ENCODE measurements around the gene KMT2A.
"Not testable (repeated sequence)": the region's sequence is repeated elsewhere in the genome, so short reads cannot be mapped to it uniquely, and the experiment has no call there.

Gene KMT2A

DNA sequence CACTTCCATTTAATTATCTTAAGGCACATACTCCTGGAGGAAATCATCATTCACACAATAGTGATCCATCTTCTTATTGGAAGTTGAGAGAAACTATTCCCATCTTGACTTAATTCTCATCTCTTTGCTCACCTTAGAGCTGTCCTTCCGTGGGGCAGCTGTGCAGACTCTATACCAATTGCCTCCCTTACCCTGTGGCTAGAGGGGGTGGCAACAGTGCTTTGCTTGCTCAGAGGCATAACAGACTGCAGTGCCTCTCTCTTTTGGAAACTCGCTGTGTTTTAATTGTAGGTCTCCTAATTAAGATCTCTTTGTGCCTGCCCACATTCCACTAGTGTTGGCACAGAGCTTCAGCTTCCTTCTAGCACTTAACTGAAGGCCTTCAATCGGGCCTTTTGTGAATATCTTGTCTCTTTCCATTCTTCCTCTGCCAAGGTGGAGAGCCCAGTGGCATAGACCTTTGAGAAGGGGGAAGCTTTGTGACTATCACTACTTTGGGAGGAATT lies 5.5 kb downstream of the KMT2A start:
- Mint-ChIP-seq H3K4me3 (no peak overlapping the region), H3K27ac (peak overlapping the region; percentile 54), H3K36me3 (peaks cover 48% of the 10 kb centered on the region), H3K4me1 (peaks cover 73% of the 10 kb centered on the region), H3K9me3 (no peaks in the 10 kb centered on the region), H3K27me3 (no peaks in the 10 kb centered on the region)
- CTCF ChIA-PET = no interaction called here
- DNase-seq = no peak

DNA sequence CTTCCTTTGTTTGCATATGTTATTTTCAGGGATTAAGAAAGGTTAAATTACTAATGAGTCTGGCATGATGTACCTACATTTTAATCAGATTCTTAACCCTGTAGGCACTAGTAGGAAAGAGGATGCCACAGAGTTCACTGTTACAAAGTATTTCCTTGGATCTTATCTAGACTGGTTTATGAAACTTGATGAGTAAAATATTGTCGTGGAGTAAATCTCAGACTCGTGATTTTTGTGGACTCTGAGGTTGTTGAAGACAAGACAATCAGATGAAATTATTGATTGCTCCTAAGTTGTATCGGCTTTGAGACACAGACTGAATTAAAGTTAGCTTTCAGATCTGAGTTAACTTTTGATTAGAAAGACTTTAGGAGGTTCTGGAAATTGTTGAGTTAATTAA lies 6.0 kb downstream of the KMT2A start:
- peak overlapping the region; percentile 34 for H3K27ac Mint-ChIP-seq
- CTCF ChIA-PET = no interaction called here
- peaks cover 78% of the 10 kb centered on the region for H3K4me1 Mint-ChIP-seq
- peaks cover 51% of the 10 kb centered on the region for H3K36me3 Mint-ChIP-seq
- H3K27me3 Mint-ChIP-seq = no peaks in the 10 kb centered on the region
- DNase-seq = no peak
- no peak overlapping the region for H3K4me3 Mint-ChIP-seq
- H3K9me3 Mint-ChIP-seq = no peaks in the 10 kb centered on the region

DNA sequence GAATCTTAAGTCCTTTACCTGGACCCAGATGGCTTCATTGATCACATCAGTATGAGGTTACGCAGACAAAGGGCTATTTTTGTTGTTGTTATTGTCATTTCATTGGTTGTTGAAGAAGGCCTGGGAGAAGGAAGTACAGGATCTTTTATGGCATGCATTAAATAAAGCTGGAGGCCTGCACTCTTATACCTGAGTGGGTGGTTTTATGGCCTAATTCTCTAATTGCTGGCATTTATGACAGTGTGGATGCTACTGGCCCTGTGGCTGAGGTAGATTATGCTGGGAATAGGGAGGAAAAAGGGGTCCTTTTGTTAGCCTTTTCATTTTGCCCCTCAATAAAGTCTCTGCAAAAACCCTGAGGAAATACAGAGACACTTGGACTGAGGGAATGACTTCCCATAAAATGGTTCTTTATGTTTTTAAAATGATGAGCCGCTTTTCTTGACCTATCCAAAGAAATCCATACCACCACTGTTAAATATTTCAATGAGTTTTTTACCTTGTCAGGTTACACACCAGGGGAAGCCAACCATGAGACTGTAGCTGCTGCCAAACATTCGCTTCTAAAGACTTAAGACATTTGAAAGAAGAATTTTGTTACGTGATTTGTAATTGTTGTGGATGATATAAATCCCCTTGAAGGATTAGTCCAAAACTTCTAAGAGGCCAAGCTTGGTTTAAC lies 6.8 kb downstream of the KMT2A start:
- DNase-seq = no peak
- Mint-ChIP-seq H3K9me3 (no peaks in the 10 kb centered on the region), H3K27ac (peak overlapping the region; percentile 46), H3K4me1 (peaks cover 85% of the 10 kb centered on the region), H3K27me3 (no peaks in the 10 kb centered on the region), H3K36me3 (peaks cover 58% of the 10 kb centered on the region), H3K4me3 (no peak overlapping the region)
- CTCF ChIA-PET = interaction anchor here (0.6 to 1.6 kb wide), 4 partner anchors 17 to 272 kb away, joined by 3 to 4 read pairs (median 3); no protein-coding TSS in a partner anchor

DNA sequence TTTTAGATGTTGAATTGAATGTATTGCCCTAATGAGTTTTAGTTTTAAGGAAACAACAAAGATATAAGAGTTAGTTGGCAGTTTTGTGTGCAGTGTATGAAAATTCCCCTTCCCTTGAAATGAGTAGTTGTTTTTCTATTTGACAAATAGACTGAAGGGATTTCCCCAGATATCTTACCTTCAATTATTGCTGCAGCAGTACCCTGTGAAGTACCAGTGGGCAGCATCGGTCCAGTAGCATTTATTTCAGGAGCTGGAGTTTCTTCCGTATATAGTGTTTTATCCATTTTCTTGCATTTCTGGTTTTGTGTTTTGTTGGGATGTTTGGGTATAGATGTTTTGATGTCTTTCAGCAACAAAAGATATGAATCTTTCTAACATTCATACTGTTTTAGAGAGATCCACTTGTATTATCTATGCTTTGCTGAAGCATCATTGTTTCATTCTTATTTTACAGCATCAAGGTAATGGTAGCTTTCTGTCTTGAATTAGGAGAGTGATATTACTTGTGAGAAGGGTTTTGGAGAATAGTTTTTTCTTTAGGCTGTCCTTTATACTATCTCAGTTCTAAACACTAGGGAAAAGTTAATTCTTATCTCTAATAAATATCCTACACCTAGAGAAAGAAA lies 7.4 kb downstream of the KMT2A start:
- Mint-ChIP-seq H3K27ac (no peak overlapping the region), H3K27me3 (no peaks in the 10 kb centered on the region), H3K4me1 (peaks cover 88% of the 10 kb centered on the region), H3K4me3 (no peak overlapping the region), H3K9me3 (no peaks in the 10 kb centered on the region), H3K36me3 (peaks cover 57% of the 10 kb centered on the region)
- DNase-seq = no peak
- CTCF ChIA-PET = interaction anchor here (0.6 to 1.6 kb wide), 6 partner anchors 9 to 273 kb away, joined by 3 to 4 read pairs (median 3); no protein-coding TSS in a partner anchor

DNA sequence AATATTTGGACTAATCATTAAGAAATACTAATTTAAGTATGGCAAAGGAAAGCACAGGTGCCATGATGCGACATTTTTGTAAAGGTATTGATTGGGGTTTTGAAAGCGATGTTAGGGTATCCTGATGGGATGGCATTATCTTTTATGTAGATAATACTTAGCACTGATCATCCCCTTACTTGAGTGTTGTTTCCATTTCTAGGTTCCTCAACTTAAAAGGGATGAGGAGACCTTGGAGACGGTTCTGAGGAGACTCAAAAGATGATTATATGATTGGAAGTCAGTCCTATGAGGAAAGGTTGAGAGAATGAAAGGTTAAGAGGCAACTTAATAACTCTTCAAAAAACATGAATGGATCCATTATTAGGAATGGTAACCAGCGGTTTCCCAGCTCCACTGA lies 11.1 kb downstream of the KMT2A start:
- H3K27me3 Mint-ChIP-seq = no peaks in the 10 kb centered on the region
- no peak for DNase-seq
- CTCF ChIA-PET = no interaction called here
- no peak overlapping the region for H3K27ac Mint-ChIP-seq
- H3K9me3 Mint-ChIP-seq = no peaks in the 10 kb centered on the region
- no peak overlapping the region for H3K4me3 Mint-ChIP-seq
- peaks cover 63% of the 10 kb centered on the region for H3K4me1 Mint-ChIP-seq
- peaks cover 49% of the 10 kb centered on the region for H3K36me3 Mint-ChIP-seq

DNA sequence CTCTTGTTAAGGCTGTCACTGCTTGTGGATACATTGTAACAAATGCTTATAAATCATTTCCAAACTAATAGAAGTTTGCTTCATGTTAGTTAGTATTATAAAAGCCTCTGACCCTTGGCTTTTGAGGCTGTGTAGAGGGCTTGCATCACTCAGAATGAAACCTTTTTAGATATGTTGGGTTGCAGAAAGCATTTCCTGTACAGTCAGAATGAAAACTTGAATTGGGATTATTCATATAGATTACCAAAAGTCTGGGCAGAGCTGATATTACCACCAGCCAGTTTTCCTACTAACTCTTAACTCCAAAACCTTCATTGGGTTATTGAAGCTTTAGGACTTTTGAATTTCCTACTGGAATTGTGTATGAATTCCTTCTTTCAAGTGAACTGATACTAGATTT lies 12.0 kb downstream of the KMT2A start:
- no peak for DNase-seq
- H3K27ac Mint-ChIP-seq = peak overlapping the region; percentile 70
- no peaks in the 10 kb centered on the region for H3K9me3 Mint-ChIP-seq
- H3K27me3 Mint-ChIP-seq = no peaks in the 10 kb centered on the region
- peaks cover 49% of the 10 kb centered on the region for H3K36me3 Mint-ChIP-seq
- no peak overlapping the region for H3K4me3 Mint-ChIP-seq
- CTCF ChIA-PET = no interaction called here
- peaks cover 59% of the 10 kb centered on the region for H3K4me1 Mint-ChIP-seq

DNA sequence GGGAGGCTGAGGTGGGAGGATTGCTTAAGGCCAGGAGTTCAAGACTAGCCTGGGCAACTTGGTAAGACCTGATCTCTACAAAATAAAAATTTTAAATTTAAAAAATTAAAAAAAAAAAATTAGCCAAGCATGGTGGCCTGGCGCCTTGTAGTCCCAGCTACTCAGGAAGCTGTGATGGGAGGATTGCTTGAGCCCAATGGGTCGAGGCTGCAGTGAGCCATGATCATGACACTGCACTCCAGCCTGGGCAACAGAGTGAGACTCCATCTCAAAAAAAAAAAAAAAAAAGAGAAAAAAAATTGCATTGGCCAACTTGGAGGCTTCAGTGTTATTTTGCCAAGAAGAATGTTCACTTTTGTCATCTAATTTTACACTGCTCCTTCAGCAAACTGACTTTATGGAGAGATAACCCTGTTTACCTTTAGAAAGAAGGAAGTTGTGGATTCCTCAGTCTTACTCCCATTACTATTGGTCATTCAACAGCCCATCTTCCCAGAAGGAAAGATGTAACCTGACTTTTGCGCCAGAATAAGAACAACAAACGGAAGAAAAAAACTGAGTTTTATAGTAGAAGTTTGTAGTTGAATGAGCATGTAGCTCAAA lies 13.1 kb downstream of the KMT2A start:
- Mint-ChIP-seq H3K4me1 (peaks cover 50% of the 10 kb centered on the region), H3K27ac (no peak overlapping the region), H3K27me3 (no peaks in the 10 kb centered on the region), H3K36me3 (peaks cover 50% of the 10 kb centered on the region), H3K4me3 (no peak overlapping the region), H3K9me3 (no peaks in the 10 kb centered on the region)
- CTCF ChIA-PET = no interaction called here
- DNase-seq = no peak

DNA sequence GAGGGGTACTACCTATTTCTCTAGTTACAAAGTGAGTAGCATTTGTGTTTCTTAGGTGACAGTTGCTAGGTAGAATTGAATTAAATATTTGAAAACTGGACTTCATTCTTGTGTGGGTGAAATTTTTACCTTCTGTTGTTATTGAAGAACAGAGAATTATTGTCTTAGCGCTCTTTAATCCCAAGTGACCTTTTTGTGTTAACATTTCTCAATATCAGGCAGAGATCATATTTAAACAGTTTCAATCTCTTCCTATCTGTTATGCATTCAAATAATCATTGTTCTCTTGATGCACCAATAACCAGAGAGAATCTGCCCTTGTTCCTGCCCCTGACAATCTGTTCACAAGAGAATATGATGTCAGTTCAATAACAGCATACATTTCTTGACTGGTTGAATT lies 14.2 kb downstream of the KMT2A start:
- Mint-ChIP-seq H3K4me1 (peaks cover 46% of the 10 kb centered on the region), H3K4me3 (no peak overlapping the region), H3K27me3 (no peaks in the 10 kb centered on the region), H3K27ac (peak overlapping the region; percentile 3), H3K36me3 (peaks cover 51% of the 10 kb centered on the region), H3K9me3 (no peaks in the 10 kb centered on the region)
- DNase-seq = no peak
- CTCF ChIA-PET = no interaction called here

DNA sequence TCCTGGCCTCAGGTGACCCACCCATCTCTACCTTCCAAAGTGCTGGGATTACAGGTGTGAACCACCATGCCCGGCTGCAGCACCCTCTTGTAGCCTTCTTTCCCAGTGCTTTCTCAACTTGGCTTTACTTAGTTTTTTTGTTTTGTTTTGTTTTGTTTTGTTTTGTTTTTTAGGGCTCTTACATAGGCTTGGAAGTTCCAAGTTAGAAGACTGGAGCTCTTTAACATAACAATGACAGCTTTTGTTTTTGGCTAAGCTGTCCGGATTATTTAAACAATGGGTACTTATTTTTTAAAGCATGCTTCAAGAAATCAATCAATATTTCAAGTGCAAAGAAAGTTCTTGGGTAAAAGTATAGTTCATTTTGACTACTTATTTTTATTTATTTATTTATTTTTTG lies 25.9 kb downstream of the KMT2A start:
- no peak for DNase-seq
- Mint-ChIP-seq H3K27ac (peak overlapping the region; percentile 64), H3K9me3 (no peaks in the 10 kb centered on the region), H3K36me3 (peaks cover 16% of the 10 kb centered on the region), H3K27me3 (no peaks in the 10 kb centered on the region), H3K4me1 (peaks cover 8% of the 10 kb centered on the region), H3K4me3 (no peak overlapping the region)
- CTCF ChIA-PET = interaction anchor here (1.7 kb wide), 1 partner anchor 28 kb away, joined by 4 read pairs; no protein-coding TSS in a partner anchor

DNA sequence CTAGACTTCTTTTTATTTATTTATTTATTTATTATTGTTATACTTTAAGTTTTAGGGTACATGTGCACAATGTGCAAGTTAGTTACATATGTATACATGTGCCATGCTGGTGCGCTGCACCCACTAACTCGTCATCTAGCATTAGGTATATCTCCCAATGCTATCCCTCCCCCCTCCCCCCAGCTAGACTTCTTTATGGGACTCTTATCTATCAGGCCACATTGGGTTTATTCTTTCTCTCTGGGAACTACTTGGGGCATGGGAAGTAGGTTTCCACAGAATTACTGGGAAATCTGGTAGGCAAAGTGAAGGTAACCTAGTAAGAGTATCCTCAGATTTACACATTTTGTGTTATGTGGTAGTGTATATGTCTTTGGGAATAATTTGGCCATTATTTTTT lies 32.7 kb downstream of the KMT2A start:
- DNase-seq, H3K27me3 Mint-ChIP-seq, H3K27ac Mint-ChIP-seq, H3K4me3 Mint-ChIP-seq, CTCF ChIA-PET, H3K9me3 Mint-ChIP-seq: not testable (repeated sequence)
- Mint-ChIP-seq H3K4me1 (peaks cover 13% of the 10 kb centered on the region), H3K36me3 (peaks cover 48% of the 10 kb centered on the region)

DNA sequence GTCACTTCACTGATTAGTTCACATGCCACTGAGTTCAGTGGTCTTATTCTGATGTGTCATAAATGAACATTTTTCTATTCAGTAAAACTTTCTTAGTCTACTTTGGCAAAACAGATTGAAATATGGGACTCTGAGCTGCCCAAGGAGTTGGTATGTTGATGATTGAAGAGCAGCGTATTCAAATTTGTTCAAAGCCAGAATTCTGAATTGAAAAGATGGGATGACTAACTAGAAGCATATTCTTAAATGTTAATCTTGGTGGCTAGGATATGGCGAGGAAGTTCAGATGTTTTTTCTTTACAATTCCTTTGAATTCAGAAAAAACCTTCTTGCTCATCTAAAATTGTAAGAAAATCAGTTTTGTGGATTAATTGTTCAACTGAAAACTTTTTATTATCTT lies 34.7 kb downstream of the KMT2A start:
- CTCF ChIA-PET = no interaction called here
- no peak for DNase-seq
- H3K36me3 Mint-ChIP-seq = peaks cover 48% of the 10 kb centered on the region
- H3K27ac Mint-ChIP-seq = no peak overlapping the region
- no peaks in the 10 kb centered on the region for H3K9me3 Mint-ChIP-seq
- no peak overlapping the region for H3K4me3 Mint-ChIP-seq
- H3K27me3 Mint-ChIP-seq = no peaks in the 10 kb centered on the region
- peaks cover 13% of the 10 kb centered on the region for H3K4me1 Mint-ChIP-seq

DNA sequence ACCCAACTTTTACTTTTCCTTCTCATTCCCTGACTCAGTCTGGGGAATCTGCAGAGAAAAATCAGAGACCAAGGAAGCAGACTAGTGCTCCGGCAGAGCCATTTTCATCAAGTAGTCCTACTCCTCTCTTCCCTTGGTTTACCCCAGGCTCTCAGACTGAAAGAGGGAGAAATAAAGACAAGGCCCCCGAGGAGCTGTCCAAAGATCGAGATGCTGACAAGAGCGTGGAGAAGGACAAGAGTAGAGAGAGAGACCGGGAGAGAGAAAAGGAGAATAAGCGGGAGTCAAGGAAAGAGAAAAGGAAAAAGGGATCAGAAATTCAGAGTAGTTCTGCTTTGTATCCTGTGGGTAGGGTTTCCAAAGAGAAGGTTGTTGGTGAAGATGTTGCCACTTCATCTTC lies 37.2 kb downstream of the KMT2A start:
- H3K4me3 Mint-ChIP-seq = no peak overlapping the region
- H3K4me1 Mint-ChIP-seq = peaks cover 12% of the 10 kb centered on the region
- no peak overlapping the region for H3K27ac Mint-ChIP-seq
- no peaks in the 10 kb centered on the region for H3K27me3 Mint-ChIP-seq
- CTCF ChIA-PET = no interaction called here
- peaks cover 68% of the 10 kb centered on the region for H3K36me3 Mint-ChIP-seq
- DNase-seq = no peak
- no peaks in the 10 kb centered on the region for H3K9me3 Mint-ChIP-seq

DNA sequence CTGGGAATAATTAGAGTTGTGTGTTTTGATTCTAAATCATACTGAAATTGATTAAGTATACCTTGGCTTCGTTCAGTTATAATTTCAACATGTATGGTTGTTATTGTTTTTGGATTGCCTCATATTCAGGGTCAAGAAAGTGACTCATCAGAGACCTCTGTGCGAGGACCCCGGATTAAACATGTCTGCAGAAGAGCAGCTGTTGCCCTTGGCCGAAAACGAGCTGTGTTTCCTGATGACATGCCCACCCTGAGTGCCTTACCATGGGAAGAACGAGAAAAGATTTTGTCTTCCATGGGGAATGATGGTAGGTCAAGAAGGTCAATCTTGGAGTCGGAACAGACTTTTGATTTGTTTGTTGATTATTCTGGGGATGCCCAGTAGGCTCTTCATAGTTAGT lies 40.4 kb downstream of the KMT2A start:
- H3K4me3 Mint-ChIP-seq = no peak overlapping the region

DNA sequence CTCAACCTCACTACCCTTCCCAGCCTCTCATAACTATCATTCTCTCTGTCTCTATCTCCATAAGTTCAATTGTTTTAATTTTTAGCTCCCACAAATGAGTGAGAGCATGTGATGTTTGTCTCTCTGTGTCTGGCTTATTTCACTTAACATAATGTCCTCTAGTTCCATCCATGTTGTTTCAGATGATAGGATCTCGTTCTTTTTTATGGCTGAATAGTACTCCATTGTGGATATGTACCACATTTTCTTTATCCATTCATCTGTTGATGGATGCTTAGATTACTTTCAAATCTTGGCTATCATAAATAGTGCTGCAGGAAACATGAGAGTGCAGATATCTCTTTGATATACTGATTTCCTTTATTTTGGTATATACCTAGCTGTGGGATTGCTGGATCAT lies 44.9 kb downstream of the KMT2A start:
- H3K9me3 Mint-ChIP-seq, H3K27me3 Mint-ChIP-seq, H3K4me1 Mint-ChIP-seq, DNase-seq, CTCF ChIA-PET, H3K4me3 Mint-ChIP-seq: not testable (repeated sequence)
- Mint-ChIP-seq H3K36me3 (peaks cover 63% of the 10 kb centered on the region), H3K27ac (peak overlapping the region; percentile 6)

More for the DNA sequence above, 40.4 kb downstream of the KMT2A start:
- CTCF ChIA-PET = interaction anchor here (0.6 kb wide), 1 partner anchor 220 kb away, joined by 3 read pairs; no protein-coding TSS in a partner anchor
- no peaks in the 10 kb centered on the region for H3K9me3 Mint-ChIP-seq
- H3K4me1 Mint-ChIP-seq = no peaks in the 10 kb centered on the region
- no peaks in the 10 kb centered on the region for H3K27me3 Mint-ChIP-seq
- no peak for DNase-seq
- peaks cover 68% of the 10 kb centered on the region for H3K36me3 Mint-ChIP-seq
- no peak overlapping the region for H3K27ac Mint-ChIP-seq

DNA sequence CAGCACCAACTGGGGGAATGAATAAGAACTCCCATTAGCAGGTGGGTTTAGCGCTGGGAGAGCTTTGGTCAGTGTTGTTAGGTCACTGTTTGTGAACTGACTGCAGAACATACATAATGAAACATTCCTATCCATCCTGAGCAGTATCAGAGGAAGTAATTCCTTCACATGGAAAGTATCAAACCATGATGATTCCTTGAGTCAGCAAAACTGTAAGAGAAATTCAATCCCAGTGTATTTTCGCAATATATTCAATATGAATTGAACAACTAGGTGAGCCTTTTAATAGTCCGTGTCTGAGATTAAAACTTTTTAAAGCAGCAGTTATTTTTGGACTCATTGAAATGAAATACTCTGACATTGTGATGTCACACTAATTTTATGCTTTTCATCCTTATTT lies 48.1 kb downstream of the KMT2A start:
- DNase-seq = no peak
- no peaks in the 10 kb centered on the region for H3K9me3 Mint-ChIP-seq
- no peaks in the 10 kb centered on the region for H3K4me1 Mint-ChIP-seq
- CTCF ChIA-PET = interaction anchor here (0.9 kb wide), 1 partner anchor 16 kb away, joined by 3 read pairs; no protein-coding TSS in a partner anchor
- peaks cover 55% of the 10 kb centered on the region for H3K36me3 Mint-ChIP-seq
- no peaks in the 10 kb centered on the region for H3K27me3 Mint-ChIP-seq
- H3K4me3 Mint-ChIP-seq = no peak overlapping the region
- H3K27ac Mint-ChIP-seq = peak overlapping the region; percentile 3

All from activated naive CD4-positive, alpha-beta T cell treated with anti-CD3 and anti-CD28 coated beads, Interleukin-2, amount 10 ng/mL, durations not matched to agents 7 days and 5 days (primary cell).